WTC11 (cell line): Measurements from ENCODE around the gene FGR. TPM values are rescaled to one million over a fixed set of nuclear protein-coding genes. Genes with fewer than 3 reads are reported as not detected.

ENCODE experiments used
- ATAC-seq: fragments of 200-7000 bp; cut with Tn5 transposase; 2 replicates; pipeline ENCODE4 v1.10.0; 2021; ENCODE audit warnings: mild to moderate bottlenecking, moderate library complexity
- CTCF ChIA-PET: fragments of 300-600 bp; sonication (Branson Sonifier 250); formaldehyde crosslinking; loops from one replicate; lab custom pipeline; 2021; ENCODE audit warnings: antibody characterized with exemption; lab: Charles Lee
- POLR2A ChIA-PET: fragments of 350-600 bp; sonication (Branson Sonifier 250); formaldehyde crosslinking; loops from one replicate; lab custom pipeline; 2021; ENCODE audit warnings: antibody characterized with exemption; lab: Charles Lee
- DNase-seq: peaks from one replicate; pipeline ENCODE4 v3.0.0; 2021; ENCODE audit warnings: low spot score
- H3K27ac Mint-ChIP-seq: 2 replicates; pipeline ENCODE4 v1.8.0; 2021; ENCODE audit warnings: mixed read lengths
- H3K27me3 Mint-ChIP-seq: 2 replicates; pipeline ENCODE4 v1.8.0; 2021; ENCODE audit warnings: low read depth, mild to moderate bottlenecking, moderate library complexity, mixed read lengths
- H3K36me3 Mint-ChIP-seq: 2 replicates; pipeline ENCODE4 v1.8.0; 2021; ENCODE audit warnings: mixed read lengths
- H3K4me1 Mint-ChIP-seq: 2 replicates; pipeline ENCODE4 v1.8.0; 2022; ENCODE audit warnings: mixed read lengths
- H3K4me3 Mint-ChIP-seq: 2 replicates; pipeline ENCODE4 v1.8.0; 2021; ENCODE audit warnings: mild to moderate bottlenecking, moderate library complexity, mixed read lengths
- H3K9me3 Mint-ChIP-seq: 2 replicates; pipeline ENCODE4 v1.8.0; 2021; ENCODE audit warnings: mixed read lengths
- ATF2 ChIP-seq: sonication (generic); formaldehyde crosslinking; IDR thresholded peaks from 2 replicates; pipeline ENCODE4 v1.8.1; 2022; ENCODE audit warnings: low read depth, missing genetic modification reagents, borderline replicate concordance
- ATF6 ChIP-seq: sonication (generic); formaldehyde crosslinking; IDR thresholded peaks from 2 replicates; pipeline ENCODE4 v1.8.1; 2023; ENCODE audit warnings: mild to moderate bottlenecking, missing genetic modification reagents
- CREM ChIP-seq: sonication (generic); formaldehyde crosslinking; IDR thresholded peaks from 2 replicates; pipeline ENCODE4 v1.8.1; 2022; ENCODE audit warnings: mild to moderate bottlenecking, missing genetic modification reagents, moderate library complexity
- CTCF ChIP-seq: fragments of 200-600 bp; IDR thresholded peaks from 2 replicates; pipeline ENCODE4 v1.8.0; 2022; ENCODE audit warnings: antibody characterized with exemption
- ETV6 ChIP-seq: sonication (generic); formaldehyde crosslinking; IDR thresholded peaks from 2 replicates; pipeline ENCODE4 v1.8.1; 2022; ENCODE audit warnings: mild to moderate bottlenecking, missing genetic modification reagents
- GTF2I ChIP-seq: fragments of 250-450 bp; sonication (Bioruptor Pico); conservative IDR thresholded peaks from 2 replicates; pipeline ENCODE4 v1.4.0; 2021; ENCODE audit warnings: mild to moderate bottlenecking
- HMGXB4 ChIP-seq: sonication (generic); formaldehyde crosslinking; IDR thresholded peaks from 2 replicates; pipeline ENCODE4 v1.8.1; 2023; ENCODE audit warnings: mild to moderate bottlenecking, moderate library complexity, missing genetic modification reagents
- JAZF1 ChIP-seq: fragments of 250-450 bp; sonication (Bioruptor Pico); IDR thresholded peaks from 2 replicates; pipeline ENCODE4 v1.9.0; 2021; ENCODE audit warnings: moderate library complexity, mild to moderate bottlenecking, inconsistent platforms
- MAX ChIP-seq: sonication (generic); formaldehyde crosslinking; IDR thresholded peaks from 2 replicates; pipeline ENCODE4 v1.8.0; 2022; ENCODE audit warnings: mild to moderate bottlenecking, missing genetic modification reagents
- MYBL2 ChIP-seq: sonication (generic); formaldehyde crosslinking; IDR thresholded peaks from 2 replicates; pipeline ENCODE4 v1.8.1; 2023; ENCODE audit warnings: mild to moderate bottlenecking, moderate library complexity, missing genetic modification reagents
- NFATC4 ChIP-seq: fragments of 250-450 bp; sonication (Bioruptor Pico); IDR thresholded peaks from 2 replicates; pipeline ENCODE4 v1.9.0; 2021; ENCODE audit warnings: mild to moderate bottlenecking
- OVOL2 ChIP-seq: fragments of 250-450 bp; sonication (Bioruptor Pico); IDR thresholded peaks from 2 replicates; pipeline ENCODE4 v1.9.0; 2021; ENCODE audit warnings: mild to moderate bottlenecking, borderline replicate concordance
- SMAD3 ChIP-seq: sonication (generic); formaldehyde crosslinking; IDR thresholded peaks from 2 replicates; pipeline ENCODE4 v1.8.0; 2022; ENCODE audit warnings: missing genetic modification reagents, mild to moderate bottlenecking, borderline replicate concordance
- TCF7 ChIP-seq: sonication (generic); formaldehyde crosslinking; IDR thresholded peaks from 2 replicates; pipeline ENCODE4 v1.8.0; 2022; ENCODE audit warnings: mild to moderate bottlenecking, low read depth, missing genetic modification reagents, moderate library complexity
- TP53 ChIP-seq: sonication (generic); formaldehyde crosslinking; IDR thresholded peaks from 2 replicates; pipeline ENCODE4 v1.8.1; 2023; ENCODE audit warnings: mild to moderate bottlenecking, missing genetic modification reagents
- USF1 ChIP-seq: sonication (generic); formaldehyde crosslinking; IDR thresholded peaks from 2 replicates; pipeline ENCODE4 v1.8.0; 2022; ENCODE audit warnings: mild to moderate bottlenecking, missing genetic modification reagents
- ZNF263 ChIP-seq: sonication (generic); formaldehyde crosslinking; IDR thresholded peaks from 2 replicates; pipeline ENCODE4 v1.8.1; 2022; ENCODE audit warnings: low read depth, mild to moderate bottlenecking, moderate library complexity, missing genetic modification reagents
- ZNF512 ChIP-seq: sonication (generic); formaldehyde crosslinking; IDR thresholded peaks from 2 replicates; pipeline ENCODE4 v1.8.1; 2022; ENCODE audit warnings: missing genetic modification reagents, borderline replicate concordance
- ZSCAN18 ChIP-seq: fragments of 250-450 bp; sonication (Bioruptor Pico); IDR thresholded peaks from 2 replicates; pipeline ENCODE4 v2.1.2; 2022; ENCODE audit warnings: mild to moderate bottlenecking, moderate library complexity
- total RNA-seq: library from RNA; stranded (reverse); gene quantifications from 3 replicates; pipeline ENCODE4 v1.2.3, GENCODE V29; 2021

The FGR gene
- total RNA-seq, 1 experiment from 2014 or later, result 0.77 TPM

GRCh38 chr1:27609618-27610240 lies 25.3 kb downstream of the FGR start:
- H3K4me1 Mint-ChIP-seq, result peaks cover 31% of the 10 kb centered on the region
- ChIA-PET CTCF (interaction anchor here (1.0 to 16.7 kb wide), 3 partner anchors 41 to 204 kb away, joined by 3 to 367 read pairs (median 3); no protein-coding TSS in a partner anchor), POLR2A (no interaction called here)
- H3K27me3 Mint-ChIP-seq, result no peaks in the 10 kb centered on the region; the same call in none of the 2 replicates
- no peak for DNase-seq
- no peaks in the 10 kb centered on the region for H3K36me3 Mint-ChIP-seq
- H3K27ac Mint-ChIP-seq, result no peak overlapping the region
- no peak overlapping the region for H3K4me3 Mint-ChIP-seq
- ATAC-seq, result no peak
- no peaks in the 10 kb centered on the region for H3K9me3 Mint-ChIP-seq
- TF ChIP-seq ATF6 (CRISPR knock-in tag) (no peak), GTF2I (no peak), CREM (CRISPR knock-in tag) (no peak), ZNF512 (CRISPR knock-in tag) (no peak), TP53 (CRISPR knock-in tag) (no peak), NFATC4 (CRISPR knock-in tag) (no peak)

- Mint-ChIP-seq H3K9me3 (no peaks in the 10 kb centered on the region), H3K36me3 (no peaks in the 10 kb centered on the region), H3K27ac (no peak overlapping the region), H3K4me3 (no peak overlapping the region), H3K27me3 (no peaks in the 10 kb centered on the region; the same call in none of the 2 replicates), H3K4me1 (peaks cover 32% of the 10 kb centered on the region)
- ChIA-PET CTCF (interaction anchor here (1.0 to 16.7 kb wide), 5 partner anchors 35 to 204 kb away, joined by 3 to 376 read pairs (median 20); no protein-coding TSS in a partner anchor), POLR2A (no interaction called here)
- no peak for TF ChIP-seq CREM (CRISPR knock-in tag)
- TF ChIP-seq OVOL2 (CRISPR knock-in tag), result no peak
- no peak for ATAC-seq
- no peak for DNase-seq
Observed at GRCh38 chr1:27609210-27609555, 25.8 kb downstream of the FGR start.

GRCh38 chr1:27607239-27607804 lies 27.7 kb downstream of the FGR start:
- ATAC-seq (peak; percentile 33), DNase-seq (peak; percentile 77)
- Mint-ChIP-seq H3K36me3 (no peaks in the 10 kb centered on the region), H3K4me3 (no peak overlapping the region), H3K27me3 (no peaks in the 10 kb centered on the region; the same call in none of the 2 replicates), H3K9me3 (no peaks in the 10 kb centered on the region), H3K27ac (no peak overlapping the region), H3K4me1 (peaks cover 32% of the 10 kb centered on the region)
- POLR2A ChIA-PET, result interaction anchor here (0.6 to 3.9 kb wide), 6 partner anchors 10 to 204 kb away, joined by 3 to 21 read pairs (median 5); no protein-coding TSS in a partner anchor
- CTCF ChIA-PET, result interaction anchor here (0.6 to 16.7 kb wide), 51 partner anchors 8 to 311 kb away, joined by 3 to 376 read pairs (median 8); partner anchors contain the start of genes CD164L2, FAM76A, GPR3 and IFI6
- TF ChIP-seq USF1 (CRISPR knock-in tag), result no peak
- no peak for TF ChIP-seq ZSCAN18 (CRISPR knock-in tag)
- TF ChIP-seq MAX (CRISPR knock-in tag), result peak; percentile 49; the same call in 1 of the 2 replicates
- no peak for TF ChIP-seq MYBL2 (CRISPR knock-in tag)
- no peak for TF ChIP-seq HMGXB4 (CRISPR knock-in tag)
- no peak for TF ChIP-seq SMAD3 (CRISPR knock-in tag)
- TF ChIP-seq JAZF1, result no peak
- TF ChIP-seq ETV6 (CRISPR knock-in tag), result 0 out of 2 replicates have a peak, but pooled peaks have one; percentile 23
- TF ChIP-seq ZNF263 (CRISPR knock-in tag), result peak; percentile 61; the same call in 1 of the 2 replicates
- TF ChIP-seq TCF7 (CRISPR knock-in tag), result no peak
- no peak for TF ChIP-seq ATF2 (CRISPR knock-in tag)
- TF ChIP-seq CTCF, result no peak
